Choroid plexus epithelial cell (primary cell): Measurements from ENCODE around the gene STOM.

Source experiments
- DNase-seq: peaks from one replicate; pipeline ENCODE4 v3.0.0-alpha.2; 2010; ENCODE audit warnings: low read depth
- H3K4me3 ChIP-seq: 2 replicates; pipeline ENCODE4 v1.5.1; 2011; ENCODE audit warnings: low read depth, mild to moderate bottlenecking, control low read depth, low read length, moderate library complexity
- CTCF ChIP-seq: conservative IDR thresholded peaks from 2 replicates; pipeline ENCODE4 v1.5.1; 2011; ENCODE audit warnings: low read depth, mild to moderate bottlenecking, control low read depth, inconsistent platforms, low read length, moderate library complexity

STOM gene

GRCh38 chr9:121364077-121364476, 6.0 kb downstream of the STOM start:
- no peak for DNase-seq
- TF ChIP-seq CTCF = no peak
- no peak overlapping the region for H3K4me3 ChIP-seq

GRCh38 chr9:121363622-121363961, 6.5 kb downstream of the STOM start:
- H3K4me3 ChIP-seq = no peak overlapping the region
- DNase-seq = no peak
- TF ChIP-seq CTCF = no peak

- no peak overlapping the region for H3K4me3 ChIP-seq
- TF ChIP-seq CTCF = no peak
- DNase-seq = peak; percentile 77
These were observed 7.0 kb downstream of the STOM start for GRCh38 chr9:121362813-121363621.

GRCh38 chr9:121360601-121361374, 9.3 kb downstream of the STOM start:
- no peak for TF ChIP-seq CTCF
- DNase-seq = peak; percentile 92
- no peak overlapping the region for H3K4me3 ChIP-seq

GRCh38 chr9:121359351-121360294, 10.4 kb downstream of the STOM start:
- TF ChIP-seq CTCF = no peak
- DNase-seq = peak; percentile 58
- H3K4me3 ChIP-seq = no peak overlapping the region

- H3K4me3 ChIP-seq = no peak overlapping the region
- TF ChIP-seq CTCF = no peak
- no peak for DNase-seq
These were observed 11.3 kb downstream of the STOM start for GRCh38 chr9:121358751-121359150.
